Neural crest cell (in vitro differentiated cells): ENCODE data around the gene CHST6. TPM values are rescaled to one million over a fixed set of nuclear protein-coding genes. Genes with fewer than 3 reads are reported as not detected.

ENCODE experiments used
- DNase-seq: peaks from one replicate; pipeline ENCODE4 v3.0.0; 2021; ENCODE audit warnings: low read depth, mixed read lengths, low spot score
- H3K27ac Mint-ChIP-seq: one replicate; pipeline ENCODE4 v1.8.0; 2021; ENCODE audit warnings: mild to moderate bottlenecking, mixed read lengths; ENCODE audit not compliant: unreplicated experiment
- H3K27me3 Mint-ChIP-seq: 2 replicates; pipeline ENCODE4 v1.8.0; 2021; ENCODE audit warnings: low read depth, mild to moderate bottlenecking, mixed read lengths
- H3K36me3 Mint-ChIP-seq: 2 replicates; pipeline ENCODE4 v1.8.0; 2021; ENCODE audit warnings: low read depth, mild to moderate bottlenecking, mixed read lengths
- H3K4me1 Mint-ChIP-seq: 2 replicates; pipeline ENCODE4 v1.8.0; 2021; ENCODE audit warnings: mixed read lengths
- H3K4me3 Mint-ChIP-seq: one replicate; pipeline ENCODE4 v1.8.0; 2021; ENCODE audit warnings: mild to moderate bottlenecking, mixed read lengths
- H3K9me3 Mint-ChIP-seq: 2 replicates; pipeline ENCODE4 v1.8.0; 2021; ENCODE audit warnings: mixed read lengths
- CTCF ChIP-seq: fragments of 200-600 bp; sonication (generic); conservative IDR thresholded peaks from 2 replicates; pipeline ENCODE4 v1.5.0; 2021; ENCODE audit warnings: antibody characterized with exemption, mild to moderate bottlenecking
- total RNA-seq: library from RNA; stranded (reverse); gene quantifications from 2 replicates; pipeline ENCODE4 v1.2.1, GENCODE V29; 2021

Gene CHST6
- total RNA-seq, 1 donor from 2014 or later, result 23.1 TPM

DNA sequence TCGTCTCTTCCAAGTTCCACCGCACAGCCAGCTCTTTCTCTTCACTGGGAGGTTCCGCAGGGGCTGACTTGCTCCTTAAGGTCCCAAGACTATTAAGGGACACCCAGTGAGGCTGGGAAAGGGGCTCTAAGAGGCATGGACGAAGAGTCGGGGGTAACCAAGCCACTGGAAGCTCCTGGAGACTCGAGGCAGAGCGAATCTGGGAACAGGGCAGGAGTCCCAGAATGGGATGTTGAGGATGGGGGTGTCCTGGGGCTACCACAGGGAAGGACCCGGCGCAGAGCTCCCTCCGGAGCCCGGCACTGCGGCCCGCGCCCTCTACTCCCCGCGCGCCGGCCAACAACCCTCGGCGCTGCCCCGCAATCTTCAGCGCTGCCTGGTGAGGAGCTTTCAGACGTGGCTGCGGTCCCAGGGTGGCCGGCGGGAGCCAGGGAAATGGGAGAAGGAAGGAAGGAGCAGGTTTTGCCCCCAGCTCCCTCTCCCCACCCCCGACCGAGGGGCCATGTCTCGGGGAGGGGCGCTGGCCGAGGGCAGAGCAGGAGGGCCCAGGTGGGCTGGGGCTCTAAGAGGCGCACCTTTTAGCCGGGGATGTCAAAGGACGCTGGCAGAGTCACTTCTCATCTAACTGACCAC is 40.1 kb upstream of the CHST6 start:
- Mint-ChIP-seq H3K4me3 (no peak overlapping the region), H3K27ac (no peak overlapping the region), H3K4me1 (no peaks in the 10 kb centered on the region), H3K9me3 (no peaks in the 10 kb centered on the region), H3K36me3 (no peaks in the 10 kb centered on the region), H3K27me3 (no peaks in the 10 kb centered on the region)
- no peak for DNase-seq
- TF ChIP-seq CTCF, result no peak

- DNase-seq, result no peak
- Mint-ChIP-seq H3K4me1 (no peaks in the 10 kb centered on the region), H3K4me3 (no peak overlapping the region), H3K36me3 (no peaks in the 10 kb centered on the region), H3K27ac (no peak overlapping the region), H3K27me3 (no peaks in the 10 kb centered on the region), H3K9me3 (no peaks in the 10 kb centered on the region)
- TF ChIP-seq CTCF, result no peak
These were observed 39.4 kb upstream of the CHST6 start for GRCh38 chr16:75534560-75535205.

DNA sequence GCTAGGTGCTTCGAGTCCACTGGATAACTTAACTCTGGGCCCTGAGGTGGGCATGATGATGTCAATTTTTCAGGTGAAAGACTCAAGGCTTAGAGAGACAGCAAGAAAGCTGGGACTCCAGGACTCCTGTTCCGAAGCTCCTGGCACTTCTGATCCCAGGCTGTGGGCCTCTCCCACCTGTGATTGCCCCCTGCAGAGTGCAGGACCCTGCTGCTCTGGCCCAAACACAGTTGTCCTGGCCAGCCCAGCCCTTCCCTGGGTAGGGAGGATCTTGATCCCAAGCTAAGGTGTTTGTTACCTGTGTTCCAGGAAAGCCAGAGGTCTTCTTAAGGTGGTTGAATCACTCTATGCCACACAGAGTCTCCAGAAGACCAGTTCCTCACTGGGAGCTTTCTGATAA is 37.5 kb upstream of the CHST6 start:
- Mint-ChIP-seq H3K27me3 (no peaks in the 10 kb centered on the region), H3K27ac (no peak overlapping the region), H3K36me3 (peaks cover 3% of the 10 kb centered on the region), H3K4me1 (no peaks in the 10 kb centered on the region), H3K9me3 (no peaks in the 10 kb centered on the region), H3K4me3 (no peak overlapping the region)
- no peak for DNase-seq
- TF ChIP-seq CTCF, result no peak

DNA sequence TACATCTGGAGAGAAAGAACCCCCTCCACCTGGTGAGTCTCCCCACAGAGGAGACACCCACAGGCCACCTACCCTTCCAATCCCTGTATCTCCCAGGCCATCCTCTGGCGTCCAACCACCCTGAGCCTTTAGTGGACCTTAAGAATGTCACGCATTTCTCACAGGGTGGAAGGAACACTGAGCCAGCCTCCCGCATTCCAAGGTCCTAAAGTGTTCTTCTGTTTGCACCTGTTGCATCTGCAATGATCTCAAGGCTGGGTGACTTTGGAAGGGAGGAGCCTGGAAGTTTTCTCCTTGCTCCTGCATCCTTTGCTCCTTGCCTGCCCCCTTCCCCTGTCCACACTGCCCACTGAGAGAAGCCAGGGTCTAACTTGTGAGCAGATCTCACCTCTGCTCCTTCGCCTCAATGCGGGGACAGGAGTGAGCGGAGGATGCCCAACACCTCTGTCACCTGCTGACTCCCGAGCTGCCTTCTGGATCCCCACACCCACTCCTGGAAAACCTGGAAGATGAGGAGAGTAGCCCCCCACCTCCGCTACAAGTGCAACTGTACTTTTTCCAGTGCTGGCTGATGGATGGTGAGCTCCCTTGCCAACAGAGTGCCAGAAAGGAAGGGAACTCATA is 37.0 kb upstream of the CHST6 start:
- Mint-ChIP-seq H3K27ac (no peak overlapping the region), H3K36me3 (peaks cover 3% of the 10 kb centered on the region), H3K9me3 (no peaks in the 10 kb centered on the region), H3K27me3 (no peaks in the 10 kb centered on the region), H3K4me3 (no peak overlapping the region), H3K4me1 (no peaks in the 10 kb centered on the region)
- DNase-seq, result no peak
- TF ChIP-seq CTCF, result no peak

GRCh38 chr16:75529959-75530358 is 34.7 kb upstream of the CHST6 start:
- Mint-ChIP-seq H3K9me3 (no peaks in the 10 kb centered on the region), H3K4me3 (no peak overlapping the region), H3K4me1 (no peaks in the 10 kb centered on the region), H3K27me3 (no peaks in the 10 kb centered on the region), H3K27ac (no peak overlapping the region), H3K36me3 (peaks cover 7% of the 10 kb centered on the region)
- no peak for TF ChIP-seq CTCF
- no peak for DNase-seq
